Pancreas (tissue), 10 donors: ENCODE data around the gene BANK1. TPM values are rescaled to one million over a fixed set of nuclear protein-coding genes. Genes with fewer than 3 reads are reported as not detected.

Source experiments
- ATAC-seq, 4 donors: fragments of 200-7000 bp; cut with Tn5 transposase; one replicate each; pipeline versions ENCODE4 v1.8.0 to v1.9.1; 2020; ENCODE audit warnings: mild to moderate bottlenecking in 4 of 4, moderate library complexity in 4 of 4
- DNase-seq, 6 donors: peaks; one replicate each; pipeline ENCODE4 v3.0.0-alpha.2; 2020
- FAIRE-seq: peaks from 2 replicates; lab custom pipeline; 2012; peaks lifted over from hg19 to GRCh38; lab: Jason Lieb, UNC
- H3K27ac ChIP-seq, 4 donors: fragments of 200-600 bp; sonication (generic); 1 replicate in 3 of 4; 2 replicates in 1 of 4; pipeline versions ENCODE4 v1.5.0 to v1.8.0; 2020
- H3K27me3 ChIP-seq, 4 donors: fragments of 200-600 bp; one replicate each; pipeline ENCODE4 v1.8.0; 2021
- H3K36me3 ChIP-seq, 3 donors: fragments of 200-600 bp; sonication (generic) in 1 of 3; one replicate each; pipeline versions ENCODE4 v1.5.0 to v1.8.0; 2020 to 2021
- H3K4me1 ChIP-seq, 3 donors: fragments of 200-600 bp; one replicate each; pipeline ENCODE4 v1.8.0; 2021
- H3K4me3 ChIP-seq, 4 donors: fragments of 200-600 bp; sonication (generic) in 2 of 4; one replicate each; pipeline versions ENCODE4 v1.5.0 to v1.8.0; 2020 to 2021
- H3K9me3 ChIP-seq, 4 donors: fragments of 200-600 bp; one replicate each; pipeline ENCODE4 v1.8.0; 2021
- WGBS, 2 donors: extraction: QIAGEN DNeasy Blood & Tissue Kit; methylation state at CpG; one replicate each; pipeline ENCODE4 v1.1.7; 2013; 5-methylcytosine and 5-hydroxymethylcytosine counted together
- intact Hi-C, 3 donors: fragments of 100-400 bp; cut with DNase I; formaldehyde crosslinking; loops; one replicate each; pipeline versions ENCODE4 v1.11.1 to v1.14.2; 2022
- polyA plus RNA-seq, 2 donors: library from polyadenylated mRNA; stranded (reverse); fragments of 200-250 nt; gene quantifications; one replicate each; pipeline ENCODE4 v1.2.3, GENCODE V29; 2013
- total RNA-seq, 6 donors: library from RNA; stranded (reverse); fragmentation: NEBNext Ultra II Directional in 4 of 6; extraction: Animal tissue kit (Norgen Biotek cat#: 25700) in 4 of 6; gene quantifications; one replicate each; pipeline versions ENCODE4 v1.2.1 to v1.2.4, GENCODE V29; 2021 to 2023
- TF ChIP-seq, protein P1 (sequence below), 4 donors: fragments of 200-600 bp; sonication (generic) in 3 of 4; IDR thresholded peaks; one replicate each; pipeline versions ENCODE4 v1.5.0 to v1.8.0; 2021; ENCODE audit warnings: antibody characterized with exemption in 4 of 4
- donor health status: healthy with polysubstance abuse.
- donor health status: DM: no; HTN: no; CAD: no; lungs with moderate emphysema.
- donor health status: DM: no; HTN: no; CAD: no.
- donor health status: control.
- donor health status: control.
- donor health status: Bipolar disorder and iron deficiency.
- donor health status: DM: yes; HTN: yes; CAD: no.
- donor health status: DM: no; HTN: no; CAD: no.
- donor health status: DM: no; HTN: no; CAD: no.
- donor health status: DM: yes; HTN: yes; CAD: no.

BANK1 gene
- total and polyA plus RNA-seq, 8 donors, result 0.13 to 2.0 (median 0.48) TPM

DNA sequence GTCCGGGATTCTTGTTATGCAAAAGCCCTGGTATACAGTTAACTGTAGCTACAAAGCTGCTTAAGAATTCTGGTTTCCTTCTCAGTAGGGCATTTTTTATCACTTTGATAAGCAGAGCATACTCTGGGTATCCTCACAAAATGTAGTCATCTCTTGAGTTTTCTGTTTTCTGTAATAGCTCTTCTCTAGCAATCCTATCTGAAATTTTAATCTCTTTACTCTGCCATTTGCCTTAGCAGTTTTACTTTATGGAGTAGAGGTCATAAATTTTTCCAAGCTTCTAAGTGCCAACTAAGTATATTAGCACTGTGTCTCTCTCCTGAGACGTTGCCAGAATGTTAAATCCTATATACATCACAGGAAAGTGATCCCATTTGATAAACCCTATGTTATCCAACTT lies 28.0 kb upstream of the BANK1 start:
- FAIRE-seq (no peak), DNase-seq (no peak), ATAC-seq (no peak)
- Histone ChIP-seq H3K27me3 (no peaks in the 10 kb centered on the region), H3K36me3 (no peaks in the 10 kb centered on the region), H3K27ac (no peak overlapping the region), H3K9me3 (no peaks in the 10 kb centered on the region), H3K4me1 (no peaks in the 10 kb centered on the region), H3K4me3 (no peak overlapping the region)
- TF ChIP-seq, protein P1, sequence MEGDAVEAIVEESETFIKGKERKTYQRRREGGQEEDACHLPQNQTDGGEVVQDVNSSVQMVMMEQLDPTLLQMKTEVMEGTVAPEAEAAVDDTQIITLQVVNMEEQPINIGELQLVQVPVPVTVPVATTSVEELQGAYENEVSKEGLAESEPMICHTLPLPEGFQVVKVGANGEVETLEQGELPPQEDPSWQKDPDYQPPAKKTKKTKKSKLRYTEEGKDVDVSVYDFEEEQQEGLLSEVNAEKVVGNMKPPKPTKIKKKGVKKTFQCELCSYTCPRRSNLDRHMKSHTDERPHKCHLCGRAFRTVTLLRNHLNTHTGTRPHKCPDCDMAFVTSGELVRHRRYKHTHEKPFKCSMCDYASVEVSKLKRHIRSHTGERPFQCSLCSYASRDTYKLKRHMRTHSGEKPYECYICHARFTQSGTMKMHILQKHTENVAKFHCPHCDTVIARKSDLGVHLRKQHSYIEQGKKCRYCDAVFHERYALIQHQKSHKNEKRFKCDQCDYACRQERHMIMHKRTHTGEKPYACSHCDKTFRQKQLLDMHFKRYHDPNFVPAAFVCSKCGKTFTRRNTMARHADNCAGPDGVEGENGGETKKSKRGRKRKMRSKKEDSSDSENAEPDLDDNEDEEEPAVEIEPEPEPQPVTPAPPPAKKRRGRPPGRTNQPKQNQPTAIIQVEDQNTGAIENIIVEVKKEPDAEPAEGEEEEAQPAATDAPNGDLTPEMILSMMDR (IDR thresholded peaks at IDR 0.05), result no peak
- whole genome bisulfite sequencing, 2 donors, result 30 to 41% methylated on average over 2 of the region's 2 CpGs
- intact Hi-C loops, result no loop called here

DNA sequence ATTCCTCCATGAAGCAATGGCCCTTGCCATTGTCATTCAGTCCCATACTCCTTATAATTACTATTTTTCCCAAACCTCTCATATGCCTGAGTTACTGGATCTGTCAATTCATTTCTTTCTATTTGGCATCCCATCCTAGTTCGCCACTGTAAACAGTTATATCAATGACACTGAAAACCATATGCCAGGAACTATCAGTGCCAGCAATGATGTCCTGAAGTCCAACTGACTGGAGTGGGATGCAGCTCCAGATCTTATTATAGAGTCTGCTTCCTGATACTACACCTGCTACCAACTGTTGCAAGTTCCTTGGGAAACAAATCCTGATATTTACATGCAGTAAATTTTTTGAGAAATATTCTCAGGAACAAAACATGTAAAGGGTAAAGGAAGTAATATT lies 27.0 kb upstream of the BANK1 start:
- ATAC-seq, result no peak
- no peak for DNase-seq
- FAIRE-seq, result no peak
- no peaks in the 10 kb centered on the region for H3K36me3 ChIP-seq
- H3K27me3 ChIP-seq, result no peaks in the 10 kb centered on the region
- no peak overlapping the region for H3K27ac ChIP-seq
- intact Hi-C loops, result no loop called here
- H3K9me3 ChIP-seq, result no peaks in the 10 kb centered on the region
- H3K4me1 ChIP-seq, result no peaks in the 10 kb centered on the region
- no peak overlapping the region for H3K4me3 ChIP-seq
- 67 to 84% methylated on average over 1 of the region's 1 CpG for WGBS, 2 donors
- TF ChIP-seq, protein P1 (IDR thresholded peaks at IDR 0.05), result no peak

DNA sequence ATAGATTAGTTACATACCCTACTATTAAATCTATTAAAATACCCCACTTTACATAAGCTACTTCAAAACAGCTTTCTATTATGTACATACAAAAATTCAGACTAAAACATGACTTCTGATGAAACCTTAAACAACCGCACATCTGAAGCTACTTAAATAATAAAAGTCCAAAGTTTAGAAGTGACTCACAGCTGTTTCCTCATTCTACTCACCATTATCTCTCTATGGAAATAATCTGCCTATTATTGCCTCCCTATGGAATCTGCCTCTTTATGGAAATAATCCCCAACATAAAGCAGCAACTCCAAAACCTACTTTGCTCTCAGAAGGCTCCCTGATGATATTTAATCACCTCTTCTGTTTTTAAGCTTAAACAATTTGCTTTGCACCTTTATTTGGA lies 15.7 kb upstream of the BANK1 start:
- 30 to 34% methylated on average over 1 of the region's 1 CpG for WGBS, 2 donors

DNA sequence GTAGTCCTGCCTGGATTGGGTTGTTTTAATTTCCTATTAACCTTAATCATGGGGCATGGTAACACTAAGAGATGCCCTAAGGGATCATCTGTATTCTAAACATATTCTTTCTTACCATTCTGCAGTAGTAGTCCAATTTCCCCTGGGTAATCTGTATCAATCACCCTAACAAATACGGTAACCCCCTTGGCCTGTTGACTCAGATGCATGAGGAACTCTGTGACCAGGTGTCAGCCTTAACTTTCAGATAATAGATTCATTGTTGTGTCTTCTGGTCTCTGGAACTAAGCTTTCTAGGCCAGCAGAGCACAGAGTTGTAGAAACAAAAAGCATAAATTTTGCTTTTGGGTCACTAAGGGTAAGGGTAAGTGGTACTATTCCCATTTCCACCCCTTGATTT lies 13.1 kb upstream of the BANK1 start:
- ATAC-seq (no peak), FAIRE-seq (no peak), DNase-seq (no peak)
- Histone ChIP-seq H3K27ac (no peak overlapping the region), H3K9me3 (no peaks in the 10 kb centered on the region), H3K4me1 (no peaks in the 10 kb centered on the region), H3K27me3 (no peaks in the 10 kb centered on the region), H3K36me3 (no peaks in the 10 kb centered on the region), H3K4me3 (no peak overlapping the region)
- intact Hi-C loops, result no loop called here
- WGBS, 2 donors, result 63 to 73% methylated on average over 1 of the region's 1 CpG
- TF ChIP-seq, protein P1 (IDR thresholded peaks at IDR 0.05), result no peak

More for the DNA sequence above, 15.7 kb upstream of the BANK1 start:
- Histone ChIP-seq H3K9me3 (no peaks in the 10 kb centered on the region), H3K27ac (no peak overlapping the region), H3K4me3 (no peak overlapping the region), H3K36me3 (no peaks in the 10 kb centered on the region), H3K4me1 (no peaks in the 10 kb centered on the region), H3K27me3 (no peaks in the 10 kb centered on the region)
- TF ChIP-seq, protein P1 (IDR thresholded peaks at IDR 0.05), result no peak
- DNase-seq (no peak), FAIRE-seq (no peak), ATAC-seq (no peak)
- intact Hi-C loops, result no loop called here

DNA sequence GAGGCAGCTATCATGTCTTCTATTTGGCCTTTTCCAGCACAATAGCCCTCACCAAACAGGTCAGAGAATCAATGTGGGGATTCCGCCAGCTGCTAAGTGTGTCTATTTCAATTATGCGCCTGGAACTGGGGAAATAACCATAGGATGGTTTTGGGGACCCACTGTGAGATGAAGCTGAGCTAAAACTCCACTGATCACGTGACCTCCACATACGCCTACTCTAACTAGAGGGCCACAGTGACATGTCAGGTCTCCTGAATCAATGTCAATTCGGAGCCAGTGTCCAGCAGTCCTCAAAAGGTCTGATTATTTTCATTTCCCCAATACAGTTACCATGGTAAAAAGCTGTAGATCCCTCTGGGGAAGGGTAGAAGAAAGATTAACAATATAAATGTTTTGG lies 10.2 kb upstream of the BANK1 start:
- no peaks in the 10 kb centered on the region for H3K36me3 ChIP-seq
- TF ChIP-seq, protein P1 (IDR thresholded peaks at IDR 0.05), result no peak
- no peak overlapping the region for H3K4me3 ChIP-seq
- H3K4me1 ChIP-seq, result no peaks in the 10 kb centered on the region
- 67 to 79% methylated on average over 5 of the region's 5 CpGs for WGBS, 2 donors
- H3K27me3 ChIP-seq, result no peaks in the 10 kb centered on the region
- intact Hi-C loops, result no loop called here
- H3K9me3 ChIP-seq, result no peaks in the 10 kb centered on the region
- H3K27ac ChIP-seq, result no peak overlapping the region
- no peak for ATAC-seq
- DNase-seq, result no peak
- FAIRE-seq, result no peak
